Sigmoid colon (tissue), 4 donors: ENCODE results near the gene MACF1.

Source experiments
- EP300 ChIP-seq, 4 donors: sonication (generic); formaldehyde crosslinking; IDR thresholded peaks; one replicate each; pipeline ENCODE4 v1.6.1; 2017; ENCODE audit warnings: antibody characterized with exemption in 4 of 4
- POLR2A ChIP-seq, 2 donors: fragments of 450-650 bp; IDR thresholded peaks; one replicate each; pipeline ENCODE4 v1.6.1; 2016; ENCODE audit warnings: antibody characterized with exemption in 2 of 2, mild to moderate bottlenecking in 2 of 2, moderate library complexity in 2 of 2
- POLR2AphosphoS5 ChIP-seq, 4 donors: sonication (generic); formaldehyde crosslinking; IDR thresholded peaks; one replicate each; pipeline ENCODE4 v1.6.1; 2017; ENCODE audit warnings: antibody characterized with exemption in 4 of 4
- TF ChIP-seq, protein P1 (sequence below), 4 experiments: fragments of 450-650 bp in 3 of 4; fragments of 200-600 bp in 1 of 4; IDR thresholded peaks; one replicate each; pipeline ENCODE4 v1.5.1; 2016 to 2019; ENCODE audit warnings: antibody characterized with exemption in 4 of 4, mild to moderate bottlenecking in 3 of 4, moderate library complexity in 2 of 4

DNA sequence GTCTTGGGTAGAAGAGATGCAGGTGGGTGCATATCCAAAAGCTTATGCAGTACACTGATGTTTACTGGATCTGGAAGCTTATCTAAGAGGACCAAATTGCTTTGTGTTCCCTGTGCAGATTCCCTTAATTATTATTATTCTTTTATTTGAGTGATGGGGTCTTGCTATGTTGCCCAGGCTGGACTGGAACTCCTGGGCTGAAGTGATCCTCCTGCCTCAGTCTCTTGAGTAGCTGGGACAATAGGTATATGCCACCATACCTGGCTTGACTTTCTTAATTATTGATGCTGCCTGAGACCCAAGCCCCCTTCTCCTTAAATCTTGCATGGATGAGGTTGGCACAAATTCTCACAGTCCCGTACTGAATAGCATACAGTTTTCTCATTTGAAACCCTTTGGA lies 83.0 kb downstream of the MACF1 start:
- TF ChIP-seq, protein P1, sequence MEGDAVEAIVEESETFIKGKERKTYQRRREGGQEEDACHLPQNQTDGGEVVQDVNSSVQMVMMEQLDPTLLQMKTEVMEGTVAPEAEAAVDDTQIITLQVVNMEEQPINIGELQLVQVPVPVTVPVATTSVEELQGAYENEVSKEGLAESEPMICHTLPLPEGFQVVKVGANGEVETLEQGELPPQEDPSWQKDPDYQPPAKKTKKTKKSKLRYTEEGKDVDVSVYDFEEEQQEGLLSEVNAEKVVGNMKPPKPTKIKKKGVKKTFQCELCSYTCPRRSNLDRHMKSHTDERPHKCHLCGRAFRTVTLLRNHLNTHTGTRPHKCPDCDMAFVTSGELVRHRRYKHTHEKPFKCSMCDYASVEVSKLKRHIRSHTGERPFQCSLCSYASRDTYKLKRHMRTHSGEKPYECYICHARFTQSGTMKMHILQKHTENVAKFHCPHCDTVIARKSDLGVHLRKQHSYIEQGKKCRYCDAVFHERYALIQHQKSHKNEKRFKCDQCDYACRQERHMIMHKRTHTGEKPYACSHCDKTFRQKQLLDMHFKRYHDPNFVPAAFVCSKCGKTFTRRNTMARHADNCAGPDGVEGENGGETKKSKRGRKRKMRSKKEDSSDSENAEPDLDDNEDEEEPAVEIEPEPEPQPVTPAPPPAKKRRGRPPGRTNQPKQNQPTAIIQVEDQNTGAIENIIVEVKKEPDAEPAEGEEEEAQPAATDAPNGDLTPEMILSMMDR (IDR thresholded peaks at IDR 0.05) = no peak
- no peak for TF ChIP-seq POLR2A (IDR thresholded peaks at IDR 0.05)
- no peak for TF ChIP-seq EP300 (IDR thresholded peaks at IDR 0.05)
- TF ChIP-seq POLR2AphosphoS5 (IDR thresholded peaks at IDR 0.05) = no peak
